ENCODE measurements around the gene CCL7.

DNA sequence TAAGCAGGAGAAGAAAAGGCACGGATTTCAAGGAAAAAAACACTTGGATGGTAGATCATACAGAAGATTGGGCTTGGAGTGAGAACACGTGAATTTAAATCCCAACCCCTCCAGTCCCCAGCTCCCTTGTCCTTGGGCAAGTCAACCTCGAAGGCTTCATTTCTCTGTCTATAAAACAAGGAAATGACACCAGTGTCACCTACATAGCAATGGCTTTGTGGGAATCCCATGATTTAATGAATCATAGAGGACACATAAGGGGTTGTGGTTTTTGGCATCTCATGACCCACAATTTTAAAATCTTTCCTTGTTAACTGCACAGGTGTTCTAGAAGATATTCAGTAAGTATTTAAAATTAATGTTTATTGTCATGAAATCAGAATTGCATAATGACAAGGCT, 23.1 kb upstream of the CCL7 start:
- TF ChIP-seq POLR2AphosphoS5 (IDR thresholded peaks at IDR 0.05), result no peak
- TF ChIP-seq, protein P1, sequence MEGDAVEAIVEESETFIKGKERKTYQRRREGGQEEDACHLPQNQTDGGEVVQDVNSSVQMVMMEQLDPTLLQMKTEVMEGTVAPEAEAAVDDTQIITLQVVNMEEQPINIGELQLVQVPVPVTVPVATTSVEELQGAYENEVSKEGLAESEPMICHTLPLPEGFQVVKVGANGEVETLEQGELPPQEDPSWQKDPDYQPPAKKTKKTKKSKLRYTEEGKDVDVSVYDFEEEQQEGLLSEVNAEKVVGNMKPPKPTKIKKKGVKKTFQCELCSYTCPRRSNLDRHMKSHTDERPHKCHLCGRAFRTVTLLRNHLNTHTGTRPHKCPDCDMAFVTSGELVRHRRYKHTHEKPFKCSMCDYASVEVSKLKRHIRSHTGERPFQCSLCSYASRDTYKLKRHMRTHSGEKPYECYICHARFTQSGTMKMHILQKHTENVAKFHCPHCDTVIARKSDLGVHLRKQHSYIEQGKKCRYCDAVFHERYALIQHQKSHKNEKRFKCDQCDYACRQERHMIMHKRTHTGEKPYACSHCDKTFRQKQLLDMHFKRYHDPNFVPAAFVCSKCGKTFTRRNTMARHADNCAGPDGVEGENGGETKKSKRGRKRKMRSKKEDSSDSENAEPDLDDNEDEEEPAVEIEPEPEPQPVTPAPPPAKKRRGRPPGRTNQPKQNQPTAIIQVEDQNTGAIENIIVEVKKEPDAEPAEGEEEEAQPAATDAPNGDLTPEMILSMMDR (IDR thresholded peaks at IDR 0.05 in 8 of 11, conservative IDR thresholded peaks at IDR 0.05 in 3 of 11), result no peak
